DOHH2 (cell line): ENCODE data around the gene FAM89B.

ENCODE experiments used
- CTCF ChIP-seq: fragments of 200-600 bp; sonication (generic); IDR thresholded peaks from one replicate; pipeline ENCODE4 v1.5.1; 2014; ENCODE audit warnings: antibody characterized with exemption, mild to moderate bottlenecking, low read depth, low read length; ENCODE audit not compliant: poor library complexity, severe bottlenecking
- EZH2phosphoT487 ChIP-seq: fragments of 200-600 bp; sonication (generic); IDR thresholded peaks from 2 replicates; pipeline ENCODE4 v1.6.1; 2017; ENCODE audit warnings: borderline replicate concordance, mild to moderate bottlenecking, antibody characterized with exemption, low read length, moderate library complexity, mixed read lengths

DNA sequence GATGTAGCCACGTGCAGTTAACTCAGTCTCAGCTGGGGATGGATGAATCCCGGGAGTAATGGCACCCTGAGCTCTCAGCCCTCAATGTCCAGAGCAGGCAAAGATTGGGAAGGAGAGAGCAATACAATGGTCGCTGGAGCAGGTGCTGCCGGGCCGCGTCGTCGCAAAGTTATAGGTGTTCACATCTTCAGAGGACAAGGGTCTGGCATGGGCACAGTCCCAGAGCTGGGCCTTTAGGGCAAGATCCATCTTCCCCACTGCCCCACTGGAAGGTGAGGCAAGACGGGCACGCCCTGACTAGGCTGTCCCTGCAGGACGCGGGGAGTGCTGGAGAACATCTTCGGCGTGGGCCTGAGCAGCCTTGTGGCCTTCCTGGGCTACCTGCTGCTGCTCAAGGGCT lies 50.8 kb downstream of the FAM89B start:
- TF ChIP-seq CTCF (no peak), EZH2phosphoT487 (no peak)
